ENCODE data around the gene SLA2.

DNA sequence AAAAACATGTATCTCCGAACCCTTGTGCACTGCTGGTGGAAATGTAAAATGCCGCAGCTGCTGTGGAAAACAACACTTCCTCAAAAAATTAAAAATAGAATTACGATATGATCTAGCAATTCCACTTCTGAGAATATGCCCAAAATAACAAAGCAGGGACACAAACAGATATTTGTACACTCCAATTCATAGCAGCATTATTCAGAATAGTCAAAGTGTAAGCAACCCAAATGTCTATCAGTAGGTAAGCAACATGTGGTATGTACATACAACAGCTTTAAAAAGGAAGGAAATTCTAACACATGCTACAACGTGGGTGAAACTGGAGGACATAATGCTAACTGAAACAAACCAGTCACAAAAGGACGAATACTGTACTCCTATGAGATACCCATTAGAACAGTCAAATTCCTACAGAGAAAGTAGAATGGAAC lies 46.1 kb downstream of the SLA2 start:
- TF ChIP-seq, protein P1, sequence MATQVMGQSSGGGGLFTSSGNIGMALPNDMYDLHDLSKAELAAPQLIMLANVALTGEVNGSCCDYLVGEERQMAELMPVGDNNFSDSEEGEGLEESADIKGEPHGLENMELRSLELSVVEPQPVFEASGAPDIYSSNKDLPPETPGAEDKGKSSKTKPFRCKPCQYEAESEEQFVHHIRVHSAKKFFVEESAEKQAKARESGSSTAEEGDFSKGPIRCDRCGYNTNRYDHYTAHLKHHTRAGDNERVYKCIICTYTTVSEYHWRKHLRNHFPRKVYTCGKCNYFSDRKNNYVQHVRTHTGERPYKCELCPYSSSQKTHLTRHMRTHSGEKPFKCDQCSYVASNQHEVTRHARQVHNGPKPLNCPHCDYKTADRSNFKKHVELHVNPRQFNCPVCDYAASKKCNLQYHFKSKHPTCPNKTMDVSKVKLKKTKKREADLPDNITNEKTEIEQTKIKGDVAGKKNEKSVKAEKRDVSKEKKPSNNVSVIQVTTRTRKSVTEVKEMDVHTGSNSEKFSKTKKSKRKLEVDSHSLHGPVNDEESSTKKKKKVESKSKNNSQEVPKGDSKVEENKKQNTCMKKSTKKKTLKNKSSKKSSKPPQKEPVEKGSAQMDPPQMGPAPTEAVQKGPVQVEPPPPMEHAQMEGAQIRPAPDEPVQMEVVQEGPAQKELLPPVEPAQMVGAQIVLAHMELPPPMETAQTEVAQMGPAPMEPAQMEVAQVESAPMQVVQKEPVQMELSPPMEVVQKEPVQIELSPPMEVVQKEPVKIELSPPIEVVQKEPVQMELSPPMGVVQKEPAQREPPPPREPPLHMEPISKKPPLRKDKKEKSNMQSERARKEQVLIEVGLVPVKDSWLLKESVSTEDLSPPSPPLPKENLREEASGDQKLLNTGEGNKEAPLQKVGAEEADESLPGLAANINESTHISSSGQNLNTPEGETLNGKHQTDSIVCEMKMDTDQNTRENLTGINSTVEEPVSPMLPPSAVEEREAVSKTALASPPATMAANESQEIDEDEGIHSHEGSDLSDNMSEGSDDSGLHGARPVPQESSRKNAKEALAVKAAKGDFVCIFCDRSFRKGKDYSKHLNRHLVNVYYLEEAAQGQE (IDR thresholded peaks at IDR 0.05; ENCODE audit: borderline replicate concordance): no peak
- TF ChIP-seq, protein P2, sequence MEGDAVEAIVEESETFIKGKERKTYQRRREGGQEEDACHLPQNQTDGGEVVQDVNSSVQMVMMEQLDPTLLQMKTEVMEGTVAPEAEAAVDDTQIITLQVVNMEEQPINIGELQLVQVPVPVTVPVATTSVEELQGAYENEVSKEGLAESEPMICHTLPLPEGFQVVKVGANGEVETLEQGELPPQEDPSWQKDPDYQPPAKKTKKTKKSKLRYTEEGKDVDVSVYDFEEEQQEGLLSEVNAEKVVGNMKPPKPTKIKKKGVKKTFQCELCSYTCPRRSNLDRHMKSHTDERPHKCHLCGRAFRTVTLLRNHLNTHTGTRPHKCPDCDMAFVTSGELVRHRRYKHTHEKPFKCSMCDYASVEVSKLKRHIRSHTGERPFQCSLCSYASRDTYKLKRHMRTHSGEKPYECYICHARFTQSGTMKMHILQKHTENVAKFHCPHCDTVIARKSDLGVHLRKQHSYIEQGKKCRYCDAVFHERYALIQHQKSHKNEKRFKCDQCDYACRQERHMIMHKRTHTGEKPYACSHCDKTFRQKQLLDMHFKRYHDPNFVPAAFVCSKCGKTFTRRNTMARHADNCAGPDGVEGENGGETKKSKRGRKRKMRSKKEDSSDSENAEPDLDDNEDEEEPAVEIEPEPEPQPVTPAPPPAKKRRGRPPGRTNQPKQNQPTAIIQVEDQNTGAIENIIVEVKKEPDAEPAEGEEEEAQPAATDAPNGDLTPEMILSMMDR (IDR thresholded peaks at IDR 0.05; ENCODE audit: poor library complexity, severe bottlenecking): no peak
- TF ChIP-seq RAD21 (conservative IDR thresholded peaks at IDR 0.05): no peak
- TF ChIP-seq EZH2 (IDR thresholded peaks at IDR 0.05; ENCODE audit: borderline replicate concordance, insufficient read depth, low read length, poor library complexity, severe bottlenecking): no peak
- no peak for TF ChIP-seq EP300 (conservative IDR thresholded peaks at IDR 0.05; ENCODE audit: poor library complexity, severe bottlenecking)
- no peak for TF ChIP-seq POLR2AphosphoS5 (IDR thresholded peaks at IDR 0.05)
- TF ChIP-seq TAF1 (IDR thresholded peaks at IDR 0.05; ENCODE audit: low read depth): no peak
- TF ChIP-seq MXI1 (conservative IDR thresholded peaks at IDR 0.05; ENCODE audit: poor library complexity, severe bottlenecking): no peak
- no peak for TF ChIP-seq SMC3 (conservative IDR thresholded peaks at IDR 0.05; ENCODE audit: poor library complexity)

All from neural cell (in vitro differentiated cells).